Stimulated activated CD4-positive, alpha-beta T cell treated with anti-CD3 and anti-CD28 coated beads, Interleukin-1b, Interleukin-23, amount 100 ng/mL, for 48 hours (primary cell): ENCODE data around the gene DLAT.
"Not testable (repeated sequence)": the region's sequence is repeated elsewhere in the genome, so short reads cannot be mapped to it uniquely, and the experiment has no call there.

Experiments used
- DNase-seq: peaks from one replicate; pipeline ENCODE4 v3.0.0-alpha.2; 2020

The DLAT gene

DNA sequence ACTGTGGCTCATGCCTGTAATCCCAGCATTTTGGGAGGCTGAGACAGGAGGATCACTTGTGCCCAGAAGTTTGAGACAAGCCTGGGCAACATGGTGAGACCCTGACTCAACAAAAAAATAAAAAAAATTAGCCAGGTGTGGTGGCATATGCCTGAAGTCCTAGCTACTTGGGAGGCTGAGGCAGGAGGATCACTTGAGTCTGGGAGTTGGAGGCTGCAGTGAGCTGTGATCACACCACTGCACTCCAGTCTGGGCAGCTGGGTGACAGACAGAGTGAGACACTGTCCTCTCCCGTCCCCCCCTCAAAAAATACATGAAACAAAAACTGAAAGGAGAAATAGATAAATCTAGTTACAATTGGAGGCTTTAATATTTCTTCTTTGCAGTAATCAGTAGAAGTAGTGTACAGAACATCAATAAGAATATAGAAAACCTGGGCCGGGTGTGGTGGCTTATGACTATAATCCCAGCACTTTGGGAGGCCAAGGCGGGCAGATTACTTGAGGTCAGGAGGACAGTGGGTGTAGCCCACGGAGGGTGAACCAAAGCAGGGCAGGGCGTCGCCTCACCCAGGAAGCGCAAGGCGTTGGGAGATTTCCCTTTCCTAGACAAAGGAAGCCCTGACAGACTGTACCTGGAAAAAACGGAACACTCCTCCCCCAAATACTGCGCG is 19.6 kb upstream of the DLAT start:
- DNase-seq = no peak

DNA sequence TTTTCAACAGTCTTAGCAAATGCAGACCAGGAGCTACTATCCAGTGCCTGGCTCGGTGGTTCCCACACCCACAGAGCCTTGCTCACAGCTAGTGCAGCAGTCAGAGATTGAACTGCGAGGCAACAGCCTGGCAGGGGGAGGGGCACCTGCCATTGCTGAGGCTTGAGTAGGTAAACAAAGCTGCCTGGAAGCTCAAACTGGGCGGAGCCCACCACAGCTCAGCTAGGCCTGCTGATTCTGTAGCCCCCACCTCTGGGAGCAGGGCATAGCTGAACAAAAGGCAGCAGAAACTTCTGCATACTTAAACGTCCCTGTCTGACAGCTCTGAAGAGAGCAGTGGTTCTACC is 19.1 kb upstream of the DLAT start:
- DNase-seq = not testable (repeated sequence)

GRCh38 chr11:112011451-112011850 is 13.8 kb upstream of the DLAT start:
- DNase-seq = not testable (repeated sequence)

GRCh38 chr11:112012874-112013273 is 12.3 kb upstream of the DLAT start:
- DNase-seq = no peak

- no peak for DNase-seq
Measured at GRCh38 chr11:112013497-112014164, 11.6 kb upstream of the DLAT start.

DNA sequence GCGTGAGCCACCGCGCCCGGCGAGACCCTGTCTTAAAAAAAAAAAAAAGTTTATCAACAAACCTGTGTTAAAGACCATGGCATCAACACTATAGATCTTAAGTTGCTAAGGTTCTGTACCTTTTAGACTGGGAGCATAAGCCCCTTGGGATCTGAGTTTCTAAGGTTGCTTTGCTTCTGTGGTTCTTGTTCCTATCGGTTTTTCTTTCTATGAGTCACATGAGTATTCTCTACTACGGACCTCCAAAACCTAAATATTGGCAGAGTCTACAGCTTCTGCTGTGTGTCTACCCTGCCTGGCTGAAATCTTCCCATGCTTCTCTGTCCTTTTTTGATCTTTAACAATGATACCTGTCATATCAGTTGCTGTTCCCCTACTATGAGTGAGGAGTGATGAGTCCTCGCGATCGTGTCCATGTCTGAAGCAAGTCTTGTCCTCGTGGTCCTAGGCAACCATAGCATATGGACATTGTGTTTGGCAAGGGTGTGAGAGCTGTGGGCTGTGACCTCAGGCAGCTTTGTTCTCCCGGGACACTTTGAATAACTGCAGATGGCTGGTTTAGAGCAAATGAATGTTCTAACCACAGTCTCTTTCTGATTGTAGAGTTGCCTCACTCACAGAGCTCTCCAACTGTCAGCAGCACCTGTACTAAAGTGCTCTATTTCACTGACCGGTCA is 9.0 kb upstream of the DLAT start:
- DNase-seq = no peak

- DNase-seq = no peak
Measured at GRCh38 chr11:112016765-112017376, 8.3 kb upstream of the DLAT start.

DNA sequence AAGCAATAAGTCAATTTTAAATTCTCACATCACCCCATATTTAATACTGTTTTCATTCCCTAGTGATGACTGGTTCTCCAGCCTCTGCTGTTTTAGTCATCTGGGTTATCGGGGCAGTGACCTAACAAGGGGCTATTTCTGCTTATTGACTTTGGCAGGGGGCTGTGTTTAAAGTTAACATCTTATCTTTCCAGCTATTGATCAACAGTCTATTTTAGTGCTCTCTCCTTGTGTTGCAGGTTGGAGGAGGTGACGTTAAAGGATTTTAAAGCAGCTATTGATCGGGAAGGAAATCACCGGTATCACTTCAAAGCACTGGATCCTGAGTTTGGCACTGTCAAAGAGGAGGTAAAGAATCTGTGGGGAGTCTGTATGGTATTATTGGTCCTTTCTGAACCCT is 7.7 kb upstream of the DLAT start:
- DNase-seq = no peak

- DNase-seq = no peak
Measured at GRCh38 chr11:112019066-112019465, 6.1 kb upstream of the DLAT start.

GRCh38 chr11:112023104-112023503 is 2.1 kb upstream of the DLAT start:
- no peak for DNase-seq

DNA sequence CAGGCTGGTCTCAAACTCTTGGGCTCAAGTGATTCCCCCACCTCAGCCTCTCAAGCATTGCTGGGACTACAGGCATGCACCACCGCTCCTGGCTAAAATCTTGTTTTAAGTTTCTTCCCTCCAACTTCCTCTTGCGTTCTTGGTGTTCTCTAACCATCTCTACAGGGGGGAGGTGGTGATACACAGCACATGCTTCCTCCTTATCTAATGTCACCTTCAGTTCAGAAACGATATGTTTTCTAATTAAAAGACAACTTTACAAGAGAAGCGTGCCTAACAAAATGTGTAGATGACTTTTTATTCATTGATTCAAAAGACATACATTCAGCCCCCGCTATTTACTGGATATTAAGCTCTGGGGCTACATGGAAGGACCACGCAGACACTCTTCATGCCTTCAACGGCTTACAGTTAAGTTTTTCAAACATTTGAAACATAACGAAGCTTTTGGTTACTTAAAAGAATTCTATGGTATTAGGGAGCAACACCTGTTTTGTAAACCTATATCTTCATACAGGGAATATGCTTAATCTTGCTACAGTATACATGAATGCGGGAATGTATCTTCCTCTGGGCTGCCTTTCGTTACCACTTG is 933 bp upstream of the DLAT start:
- no peak for DNase-seq

DNA sequence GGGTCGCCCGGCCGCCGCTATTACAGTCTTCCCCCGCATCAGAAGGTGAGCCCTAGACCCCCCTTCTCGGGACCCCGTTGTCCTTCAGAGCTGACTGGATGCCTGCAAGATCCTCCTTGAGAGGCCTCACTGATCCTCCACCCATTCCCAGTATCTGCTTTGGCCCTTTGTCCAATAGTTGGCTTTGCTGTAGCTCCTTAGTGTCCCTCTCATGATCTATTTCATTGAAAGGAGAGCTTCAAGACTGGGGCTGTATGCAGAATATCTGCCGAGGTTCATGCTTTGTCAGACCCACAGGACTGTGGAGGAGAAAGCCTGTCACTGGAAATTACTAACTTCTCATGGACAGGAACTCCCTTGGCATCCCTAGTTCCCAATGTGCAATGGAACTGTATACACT is 499 bp downstream of the DLAT start:
- DNase-seq = no peak

DNA sequence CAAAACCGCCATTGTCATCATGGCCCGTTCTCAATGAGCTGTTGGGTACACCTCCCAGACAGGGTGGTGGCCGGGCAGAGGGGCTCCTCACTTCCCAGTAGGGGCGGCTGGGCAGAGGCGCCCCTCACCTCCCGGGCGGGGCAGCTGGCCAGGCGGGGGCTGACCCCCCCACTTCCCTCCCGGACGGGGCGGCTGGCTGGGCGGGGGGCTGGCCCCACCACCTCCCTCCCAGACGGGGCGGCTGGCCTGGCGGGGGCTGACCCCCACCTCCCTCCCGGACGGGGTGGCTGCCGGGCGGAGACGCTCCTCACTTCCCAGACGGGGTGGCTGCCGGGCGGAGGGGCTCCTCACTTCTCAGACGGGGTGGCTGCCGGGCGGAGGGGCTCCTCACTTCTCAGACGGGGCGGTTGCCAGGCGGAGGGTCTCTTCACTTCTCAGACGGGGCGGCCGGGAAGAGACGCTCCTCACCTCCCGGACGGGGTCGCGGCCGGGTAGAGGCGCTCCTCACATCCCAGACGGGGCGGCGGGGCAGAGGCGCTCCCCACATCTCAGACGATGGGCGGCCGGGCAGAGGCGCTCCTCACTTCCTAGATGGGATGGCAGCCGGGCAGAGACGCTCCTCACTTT is 1.7 kb downstream of the DLAT start:
- not testable (repeated sequence) for DNase-seq

DNA sequence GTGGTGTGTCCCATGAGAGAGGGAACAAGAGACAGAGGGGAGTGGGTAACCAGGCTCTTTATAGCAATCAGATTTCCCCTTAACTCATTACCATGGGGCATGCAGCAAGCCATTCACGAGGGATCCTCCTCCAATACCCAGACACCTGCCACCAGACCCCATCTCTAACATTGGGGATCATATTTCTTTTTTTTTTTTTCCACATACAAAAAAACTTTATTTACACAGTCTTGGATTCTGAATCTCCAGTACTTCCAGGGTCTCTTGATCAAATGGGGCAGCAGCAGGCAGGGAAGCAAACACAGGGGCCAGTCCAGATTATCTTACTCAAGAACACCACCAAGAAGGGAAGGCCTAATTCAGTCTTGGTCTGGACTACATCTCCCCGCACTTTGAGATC is 4.3 kb downstream of the DLAT start:
- DNase-seq = no peak

- no peak for DNase-seq
Measured at GRCh38 chr11:112033902-112034301, 8.7 kb downstream of the DLAT start.

- DNase-seq = no peak
Measured at GRCh38 chr11:112037527-112037926, 12.3 kb downstream of the DLAT start.

GRCh38 chr11:112042161-112042960 is 17.2 kb downstream of the DLAT start:
- DNase-seq = no peak

- DNase-seq = no peak
Measured at GRCh38 chr11:112042961-112043304, 17.7 kb downstream of the DLAT start.

DNA sequence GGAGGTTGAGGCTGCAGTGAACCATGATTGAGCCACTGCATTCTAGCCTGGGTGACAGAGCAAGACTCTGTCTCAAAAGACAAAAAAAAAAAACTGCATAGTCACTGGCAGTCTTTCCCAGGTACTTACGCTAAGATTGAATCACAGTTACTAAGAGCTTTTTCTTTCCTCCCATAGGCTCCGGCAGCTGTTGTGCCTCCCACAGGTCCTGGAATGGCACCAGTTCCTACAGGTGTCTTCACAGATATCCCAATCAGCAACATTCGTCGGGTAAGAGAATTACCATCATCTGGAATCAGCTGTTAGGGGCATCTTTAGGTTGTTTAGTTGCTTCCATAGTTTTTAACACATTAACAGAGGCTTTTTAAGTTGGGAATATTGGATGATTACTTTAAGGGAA is 19.8 kb downstream of the DLAT start:
- DNase-seq = no peak

- not testable (repeated sequence) for DNase-seq
Measured at GRCh38 chr11:112046647-112047046, 21.4 kb downstream of the DLAT start.

DNA sequence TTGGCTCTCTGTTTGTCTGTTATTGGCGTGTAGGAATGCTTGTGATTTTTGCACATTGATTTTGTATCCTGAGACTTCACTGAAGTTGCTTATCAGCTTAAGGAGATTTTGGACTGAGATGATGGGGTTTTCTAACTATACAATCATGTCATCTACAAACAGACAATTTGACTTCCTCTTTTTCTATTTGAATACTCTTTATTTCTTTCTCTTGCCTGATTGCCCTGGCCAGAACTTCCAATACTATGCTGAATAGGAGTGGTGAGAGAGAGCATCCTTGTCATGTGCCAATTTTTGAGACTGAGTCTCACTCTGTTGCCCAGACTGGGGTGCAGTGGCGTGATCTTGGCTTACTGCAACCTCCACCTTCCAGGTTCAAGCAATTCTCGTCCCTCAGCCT is 23.0 kb downstream of the DLAT start:
- not testable (repeated sequence) for DNase-seq

DNA sequence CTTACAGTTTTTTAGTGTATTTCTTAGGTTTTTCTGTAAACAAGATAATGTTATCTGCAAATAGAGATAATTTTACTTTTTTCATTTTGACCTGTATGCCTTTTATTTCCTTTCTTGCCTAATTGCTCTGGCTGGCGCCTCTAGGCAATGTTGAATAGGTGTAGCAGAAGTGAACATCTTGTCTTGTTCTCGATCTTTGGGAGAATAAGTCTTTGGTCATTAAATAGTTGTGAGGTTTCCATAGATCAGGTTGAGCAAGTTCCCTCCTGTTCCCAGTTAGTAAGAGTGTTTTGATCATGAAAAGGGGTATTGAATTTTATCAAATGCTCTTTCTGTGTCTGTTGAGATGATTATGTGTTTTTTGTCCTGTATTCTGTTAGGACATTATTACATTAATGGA is 24.6 kb downstream of the DLAT start:
- no peak for DNase-seq
